Right forelimb (tissue), 1 donor: ENCODE measurements around the gene LRMDA.
A peak's percentile ranks its signal among the peaks of the same experiment; 100 is the strongest.

ENCODE experiments used
- DNase-seq: peaks from one replicate; pipeline ENCODE4 v3.0.0-alpha.2; 2018

LRMDA gene

DNA sequence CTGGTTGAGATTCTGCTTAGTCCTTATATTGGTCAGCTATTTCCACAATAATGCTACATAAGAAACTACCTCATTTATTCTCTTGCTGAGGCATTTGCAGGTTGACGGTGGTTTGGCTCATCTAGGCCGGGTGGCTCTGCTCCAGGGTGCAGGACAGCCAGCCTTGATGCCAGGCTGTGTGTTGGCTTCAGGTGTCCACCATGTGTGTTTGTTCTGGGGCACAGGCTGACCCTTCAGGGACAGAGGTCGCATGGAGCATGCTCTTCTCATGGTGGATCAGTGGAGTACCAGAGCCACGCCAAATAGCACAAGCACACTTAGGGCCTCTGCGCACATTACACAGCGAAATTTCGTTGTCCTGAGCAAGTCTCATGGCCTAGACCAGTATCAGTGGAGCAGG, 249.9 kb downstream of the LRMDA start:
- DNase-seq: no peak

DNA sequence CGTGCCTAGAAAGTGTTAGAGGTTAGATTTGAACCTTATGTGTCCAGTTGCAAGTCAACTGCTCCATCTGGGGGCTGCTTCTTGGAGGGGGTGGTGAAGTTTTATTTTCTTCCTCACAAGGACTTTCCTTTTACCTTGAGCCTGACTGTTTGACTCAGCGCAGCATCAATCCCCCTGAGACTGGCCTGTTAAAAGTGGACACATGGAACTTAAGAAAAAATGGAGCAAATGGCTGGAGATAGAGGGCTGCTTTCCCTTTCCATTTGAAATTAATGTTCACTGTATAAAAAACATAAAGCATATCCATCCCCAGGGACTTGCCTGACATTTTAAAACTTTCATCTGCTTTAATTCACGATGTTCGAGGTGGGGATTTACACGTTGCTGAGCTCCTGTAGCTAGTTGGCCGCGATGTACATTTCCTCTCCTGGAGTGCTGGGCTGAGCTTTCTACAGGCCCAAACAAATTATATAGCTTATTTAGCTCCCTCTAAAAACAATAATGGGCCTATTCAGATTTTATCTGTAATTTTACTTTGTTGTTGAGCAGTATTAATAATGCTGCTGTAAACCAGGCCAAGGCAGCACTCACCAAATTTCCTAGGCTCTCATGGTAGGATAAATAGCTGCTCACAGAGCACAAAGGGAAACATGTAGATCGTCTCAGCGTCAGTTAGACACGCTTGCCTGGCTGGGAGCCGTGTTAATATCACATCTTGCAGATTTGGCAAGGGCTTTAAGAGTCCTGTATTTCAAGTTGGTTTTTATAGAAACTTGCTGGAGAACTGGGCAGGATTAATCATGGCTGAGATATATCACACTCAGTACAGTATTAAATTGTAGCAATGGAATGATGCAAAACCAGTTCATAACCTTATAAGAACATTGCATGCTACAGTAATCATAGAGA, 251.5 kb downstream of the LRMDA start:
- no peak for DNase-seq

GRCh38 chr10:75685187-75685586, 253.8 kb downstream of the LRMDA start:
- no peak for DNase-seq

DNA sequence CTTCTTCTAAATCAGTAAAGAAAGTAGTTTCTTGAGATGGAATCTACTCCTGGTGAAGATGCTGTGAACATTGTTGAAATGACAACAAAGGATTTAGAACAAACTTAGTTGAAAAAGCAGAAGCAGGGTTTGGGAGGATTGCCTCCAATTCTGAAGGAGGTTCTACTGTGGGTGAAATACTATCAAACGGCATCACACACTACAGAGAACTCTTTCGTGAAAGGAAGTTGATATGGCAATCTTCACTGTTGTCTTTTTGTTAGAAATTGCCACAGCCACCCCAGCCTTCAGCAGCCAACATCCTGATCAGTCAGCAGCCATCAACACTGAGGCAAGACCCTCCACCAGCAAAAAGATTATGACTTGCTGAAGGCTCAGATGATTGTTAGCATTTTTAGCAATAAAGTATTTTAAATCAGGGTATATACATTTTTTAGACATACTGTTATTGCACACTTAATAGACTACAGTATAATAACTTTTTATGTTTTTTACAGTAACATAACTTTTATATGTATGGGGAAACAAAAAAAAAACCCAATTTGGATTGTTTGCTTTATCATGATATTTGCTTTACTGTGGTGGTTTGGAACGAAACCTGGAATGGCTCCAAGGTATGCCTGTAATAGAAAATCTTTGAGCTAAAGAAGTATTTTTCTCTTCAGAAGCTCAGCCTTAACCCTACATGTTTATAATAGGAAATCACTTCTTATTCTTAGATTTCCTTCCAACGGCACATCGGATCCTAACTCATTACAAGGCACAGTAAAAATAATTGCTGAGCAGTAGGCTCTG, 257.3 kb downstream of the LRMDA start:
- DNase-seq: no peak

DNA sequence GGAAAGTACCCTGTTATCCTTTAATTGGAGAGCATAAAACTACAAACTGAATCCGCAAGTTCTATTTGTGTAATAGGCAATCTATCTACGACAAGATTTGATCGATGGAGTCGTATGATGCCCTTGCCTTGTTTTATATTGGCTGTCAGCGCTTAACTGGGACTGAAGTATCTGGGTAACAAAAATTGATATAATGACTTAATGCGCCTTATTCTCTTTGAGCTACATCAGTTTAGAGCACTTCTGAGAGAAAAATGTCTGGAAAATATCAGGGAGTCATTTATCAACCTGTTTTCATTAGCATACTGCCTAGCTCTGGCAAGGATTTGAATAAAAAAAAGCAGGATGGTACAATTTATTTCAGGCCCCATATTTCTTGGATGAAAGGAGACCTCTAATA, 262.1 kb downstream of the LRMDA start:
- no peak for DNase-seq

DNA sequence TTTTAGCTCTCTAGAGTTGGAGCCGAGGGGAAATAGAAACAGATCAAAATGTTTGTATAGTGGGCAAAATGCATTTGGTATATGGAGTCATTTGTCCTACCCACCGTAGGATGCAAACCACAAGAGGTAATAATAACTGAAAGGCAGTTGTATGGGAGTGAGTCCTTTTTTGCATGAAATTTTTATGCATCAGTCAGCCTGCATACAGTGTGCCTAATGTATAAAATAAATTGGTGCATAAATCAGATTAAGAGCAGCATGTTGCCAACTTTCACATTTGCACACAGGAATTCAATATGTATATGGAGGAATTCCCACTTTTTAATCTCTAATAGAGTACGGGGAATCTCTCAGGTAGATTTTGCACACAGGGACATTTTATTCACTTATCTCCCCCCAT, 262.8 kb downstream of the LRMDA start:
- no peak for DNase-seq

- DNase-seq: no peak
Observed at GRCh38 chr10:75694790-75695189, 263.4 kb downstream of the LRMDA start.

DNA sequence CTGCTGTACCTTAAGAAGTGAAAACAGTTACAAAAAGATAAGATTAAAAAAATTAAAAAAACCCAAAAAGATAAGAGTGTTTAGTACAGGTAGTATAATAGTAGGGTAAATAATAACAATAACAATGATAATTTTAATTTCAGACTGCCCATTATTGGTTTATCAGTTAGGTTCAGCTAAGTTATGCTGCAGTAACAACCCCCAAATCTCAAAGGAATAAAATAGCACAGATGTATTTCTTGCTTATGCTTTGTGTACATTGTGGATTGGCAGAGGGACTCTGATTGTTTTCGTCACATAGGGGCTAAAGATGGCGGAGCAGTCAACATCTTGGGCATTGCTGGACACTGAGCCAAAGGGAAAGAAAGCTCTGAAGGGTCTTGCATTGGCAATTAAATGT, 264.6 kb downstream of the LRMDA start:
- no peak for DNase-seq

DNA sequence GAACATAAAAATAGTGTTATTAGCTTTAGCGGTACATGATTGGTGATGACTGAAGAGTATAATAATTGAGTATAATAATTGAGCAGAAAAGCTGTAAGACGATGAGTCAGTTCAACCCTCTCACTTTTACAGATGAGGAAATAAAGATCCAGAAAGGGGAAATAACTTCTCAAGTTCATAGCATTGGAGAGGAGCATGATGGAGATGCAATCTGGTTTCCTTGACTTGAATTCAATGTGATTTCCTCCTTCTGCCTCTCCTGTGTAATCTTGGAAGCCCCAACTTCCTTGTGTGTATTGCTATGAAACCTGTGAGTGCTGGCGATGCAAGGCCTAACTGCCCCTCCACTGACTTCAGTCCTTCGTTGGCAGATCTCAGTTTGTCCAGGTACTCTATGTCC, 265.1 kb downstream of the LRMDA start:
- no peak for DNase-seq

- no peak for DNase-seq
Observed at GRCh38 chr10:75703191-75703854, 271.9 kb downstream of the LRMDA start.

GRCh38 chr10:75705426-75705825, 274.0 kb downstream of the LRMDA start:
- no peak for DNase-seq

- DNase-seq: no peak
Observed at GRCh38 chr10:75707080-75707840, 275.8 kb downstream of the LRMDA start.

- DNase-seq: no peak
Observed at GRCh38 chr10:75708060-75708459, 276.6 kb downstream of the LRMDA start.

DNA sequence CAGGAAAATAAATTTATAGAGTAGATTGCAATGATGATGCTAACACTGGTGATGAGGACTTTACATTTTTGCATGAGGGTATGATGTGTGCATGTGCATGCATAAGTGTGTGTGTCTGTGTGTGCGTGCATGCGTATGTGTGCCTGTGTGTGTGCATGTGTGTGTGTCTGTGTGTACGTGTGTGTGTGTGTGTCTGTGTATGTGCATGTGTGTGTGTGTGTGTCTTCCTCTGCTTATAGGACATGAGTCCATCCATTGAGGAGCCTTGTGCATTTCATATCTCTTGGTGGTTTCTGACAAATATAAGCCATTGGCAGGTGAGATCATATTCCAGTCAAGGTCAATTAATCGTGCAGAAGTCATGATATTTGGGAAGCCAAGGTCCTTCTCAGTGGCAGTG, 277.8 kb downstream of the LRMDA start:
- DNase-seq: no peak

DNA sequence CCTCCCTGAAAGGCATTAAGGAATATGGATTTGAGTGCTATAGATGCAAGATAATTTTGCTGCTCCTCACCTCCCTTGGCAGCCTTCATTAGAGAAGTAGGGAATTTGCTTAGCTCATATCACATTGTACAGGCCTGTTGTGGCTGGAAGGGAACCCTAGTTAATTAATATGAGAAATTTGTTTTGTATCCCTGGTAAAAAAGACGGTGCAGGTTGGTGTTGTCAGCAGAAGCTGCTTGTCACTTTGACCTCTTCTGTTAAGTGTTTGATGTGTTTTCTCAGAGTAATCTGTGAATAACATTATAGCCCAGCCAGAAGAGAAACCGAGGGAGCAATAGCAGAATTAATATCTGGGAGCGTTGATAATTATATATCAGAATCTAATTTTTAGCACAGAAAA, 278.4 kb downstream of the LRMDA start:
- no peak for DNase-seq

DNA sequence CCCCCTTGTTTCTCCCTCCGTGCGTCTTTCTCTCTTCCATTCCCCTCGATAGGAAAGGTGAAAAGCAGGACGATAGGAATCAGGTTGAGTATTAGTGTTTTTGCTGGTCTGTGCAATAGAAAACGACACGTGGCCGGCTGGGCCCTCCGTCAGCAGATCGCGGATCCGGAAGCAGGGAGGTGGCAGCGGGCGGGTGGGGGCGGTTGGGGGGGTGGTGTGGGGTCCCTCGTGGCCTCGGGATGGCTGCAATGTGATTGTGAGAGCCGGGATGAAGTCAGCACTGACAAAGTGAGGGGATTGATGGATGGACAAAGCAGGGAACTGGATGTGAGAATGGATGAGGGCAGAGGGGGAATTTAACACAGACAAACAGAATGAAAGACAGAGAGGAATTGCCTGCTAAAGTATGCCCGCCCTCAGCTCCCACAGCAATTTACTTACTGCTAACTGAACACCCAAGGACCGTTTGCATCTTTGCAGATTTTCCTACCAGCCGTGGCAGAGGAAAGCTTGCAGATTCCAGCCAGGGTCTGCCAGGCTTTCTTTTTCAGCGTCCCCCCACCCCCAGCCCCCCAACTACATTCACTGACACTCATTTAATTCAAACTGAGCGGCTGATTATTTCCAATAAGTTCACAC, 280.9 kb downstream of the LRMDA start:
- DNase-seq: peak; percentile 51

DNA sequence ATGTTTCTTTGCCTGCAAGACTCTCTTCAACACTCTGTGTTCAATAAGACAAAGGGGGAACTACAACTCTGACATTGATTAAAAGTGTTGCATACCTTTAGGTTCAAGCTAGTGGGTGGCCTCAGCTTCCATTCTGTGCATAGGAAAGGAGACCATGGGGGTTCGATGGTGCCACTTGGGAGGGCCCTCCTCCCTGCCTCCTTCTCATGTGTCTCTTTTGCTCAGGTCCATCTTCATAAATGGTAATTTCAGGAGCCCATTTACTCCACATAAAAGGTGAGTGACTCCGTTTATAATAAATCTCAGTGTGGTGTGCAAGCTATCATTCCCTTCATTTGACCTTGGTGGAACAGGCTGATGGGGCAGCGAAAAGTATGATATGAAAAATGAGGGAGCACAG, 285.1 kb downstream of the LRMDA start:
- no peak for DNase-seq

DNA sequence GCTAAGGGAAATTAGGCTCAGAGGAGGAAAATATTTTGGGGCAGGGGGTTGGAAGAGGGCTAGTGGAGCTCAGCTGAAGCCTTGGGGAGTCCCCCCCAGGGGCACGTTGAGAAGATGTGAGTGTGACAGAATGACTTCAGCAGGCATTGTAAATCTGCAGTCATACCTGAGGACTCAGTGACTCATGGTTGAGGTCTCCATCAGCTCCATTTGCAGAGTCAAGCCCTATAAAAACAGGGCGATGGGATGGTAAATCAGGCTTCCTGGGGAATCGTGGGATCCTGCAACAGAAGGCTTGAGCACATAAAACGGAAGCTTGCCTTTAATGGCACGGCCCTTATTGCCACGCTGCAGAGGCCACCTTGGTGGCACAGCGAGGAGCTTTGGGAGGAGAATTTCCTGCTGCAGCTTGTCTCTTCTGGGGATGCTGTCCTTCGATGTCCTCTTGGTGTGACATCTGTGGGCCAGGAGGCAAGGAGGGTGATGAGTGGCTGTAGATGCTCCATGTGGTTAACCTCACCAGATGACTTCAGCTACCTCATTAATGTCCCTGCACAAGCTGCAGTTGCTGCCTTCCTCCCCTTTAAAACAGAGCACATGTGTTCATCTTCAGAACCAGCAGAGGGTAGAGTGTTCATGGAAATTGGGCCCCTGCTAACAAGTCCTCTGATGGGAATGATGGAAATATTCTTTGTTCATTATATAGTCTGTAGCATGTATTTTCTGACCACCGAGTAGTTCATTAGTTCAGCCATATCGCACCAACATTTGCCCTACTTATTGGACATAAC, 285.9 kb downstream of the LRMDA start:
- no peak for DNase-seq

DNA sequence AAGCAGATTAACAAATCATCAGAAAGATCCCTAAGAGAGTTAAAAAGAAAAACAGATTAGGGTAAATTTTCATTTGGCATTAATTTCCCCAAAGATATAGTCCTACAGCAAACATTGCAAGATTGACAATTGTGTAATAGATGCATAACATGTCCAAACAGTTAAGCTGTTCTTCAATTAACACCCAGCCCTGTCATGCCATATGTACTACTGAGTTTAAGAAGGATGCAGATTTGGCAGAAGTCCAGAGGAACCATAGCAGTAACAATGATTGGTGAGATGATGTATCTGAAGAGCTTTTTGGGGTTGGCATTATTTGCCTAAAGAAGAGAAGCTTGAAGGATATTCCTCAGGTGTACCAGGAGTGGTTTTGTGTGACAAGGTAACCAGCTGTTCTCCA, 287.6 kb downstream of the LRMDA start:
- DNase-seq: no peak

DNA sequence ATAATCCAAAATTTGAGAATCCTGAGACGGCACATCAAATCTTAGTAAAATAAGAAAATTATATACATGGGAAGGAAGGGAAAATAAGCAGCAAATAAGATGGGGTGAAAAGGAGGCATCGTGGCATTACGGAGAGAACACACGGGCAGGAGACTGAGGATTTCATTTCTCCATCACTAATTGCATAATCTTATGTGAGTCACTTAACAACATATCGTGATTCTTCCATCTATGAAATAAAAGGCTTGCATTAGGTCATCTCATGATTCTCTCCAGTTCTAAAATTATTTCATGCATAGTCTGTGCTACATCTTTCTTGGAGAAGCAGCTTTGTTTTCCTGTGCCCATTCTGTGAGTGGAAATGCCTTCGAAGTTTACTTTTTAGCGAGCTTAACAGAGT, 288.7 kb downstream of the LRMDA start:
- no peak for DNase-seq

DNA sequence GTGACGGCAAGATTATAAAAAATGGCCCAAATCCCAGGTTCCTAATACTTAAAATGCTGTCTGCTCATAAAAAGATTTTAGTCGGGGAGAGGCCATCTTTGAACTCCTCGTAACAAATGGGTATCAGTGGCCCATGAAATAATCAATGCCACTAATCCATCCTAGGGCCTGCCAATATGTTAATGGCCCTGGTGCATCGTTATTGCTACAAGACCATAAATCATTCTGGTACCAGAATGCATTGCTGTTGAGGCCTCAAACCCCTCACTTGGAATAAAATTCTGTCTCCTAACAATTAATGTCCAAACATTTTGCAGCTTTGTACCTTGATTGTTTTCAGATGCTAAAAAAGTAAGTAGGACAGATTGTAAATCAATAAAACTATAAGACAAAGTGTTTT, 290.6 kb downstream of the LRMDA start:
- no peak for DNase-seq

- no peak for DNase-seq
Observed at GRCh38 chr10:75722609-75723008, 291.2 kb downstream of the LRMDA start.
